Spleen (tissue), 7 donors: ENCODE measurements around the gene SEPHS2.

ENCODE experiments used
- POLR2A ChIP-seq, 3 donors: fragments of 450-650 bp; IDR thresholded peaks; one replicate each; pipeline ENCODE4 v1.5.1; 2017; ENCODE audit warnings: antibody characterized with exemption in 3 of 3, mild to moderate bottlenecking in 1 of 3
- POLR2AphosphoS5 ChIP-seq, 3 donors: sonication (generic); formaldehyde crosslinking; IDR thresholded peaks; one replicate each; pipeline ENCODE4 v1.5.1; 2017; ENCODE audit warnings: antibody characterized with exemption in 3 of 3
- TF ChIP-seq, protein P1 (sequence below), 11 experiments: fragments of 200-600 bp in 7 of 11; fragments of 450-650 bp in 4 of 11; sonication (generic) in 4 of 11; IDR thresholded peaks in 8 of 11; conservative IDR thresholded peaks in 3 of 11; 1 replicate in 7 of 11; 2 replicates in 4 of 11; pipeline versions ENCODE4 v1.4.0 to v1.8.0; 2016 to 2021; ENCODE audit warnings: antibody characterized with exemption in 11 of 11, inconsistent platforms in 4 of 11, mild to moderate bottlenecking in 1 of 11
- donor health status: DM: no; HTN: no; CAD: no; lungs with moderate emphysema.
- donor health status: DM: no; HTN: no; CAD: no.
- donor health status: DM: no; HTN: no; CAD: no.

DNA sequence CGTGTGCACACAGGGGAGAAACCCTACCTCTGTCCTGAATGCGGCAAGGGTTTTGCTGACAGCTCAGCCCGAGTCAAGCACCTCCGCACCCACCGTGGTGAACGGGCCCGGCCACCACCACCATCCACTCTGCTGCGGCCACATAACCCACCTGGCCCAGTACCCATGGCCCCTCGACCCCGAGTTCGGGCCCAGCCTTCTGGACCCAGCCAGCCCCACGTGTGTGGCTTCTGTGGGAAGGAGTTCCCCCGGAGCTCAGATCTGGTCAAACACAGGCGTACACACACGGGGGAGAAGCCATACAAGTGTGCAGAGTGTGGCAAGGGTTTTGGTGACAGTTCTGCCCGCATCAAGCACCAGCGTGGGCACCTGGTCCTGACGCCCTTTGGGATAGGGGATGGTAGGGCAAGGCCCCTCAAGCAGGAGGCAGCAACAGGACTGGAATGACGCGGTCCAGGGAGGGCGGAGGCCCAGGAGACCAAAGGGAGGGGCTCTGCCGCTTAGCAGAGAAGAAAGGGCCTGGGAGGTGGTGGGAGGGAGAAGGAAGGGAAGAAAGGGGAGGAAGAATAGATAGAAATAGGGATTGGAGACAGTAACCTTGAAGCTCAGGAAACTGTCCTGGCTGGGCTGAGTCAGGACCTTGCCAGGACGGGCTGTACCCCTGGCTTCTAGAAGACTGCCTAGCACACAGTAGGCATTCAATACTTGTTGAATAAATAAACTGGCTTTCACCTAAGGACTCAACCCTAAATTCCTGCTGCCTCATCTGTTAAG, 46.8 kb downstream of the SEPHS2 start:
- TF ChIP-seq POLR2A (IDR thresholded peaks at IDR 0.05) (no peak), POLR2AphosphoS5 (IDR thresholded peaks at IDR 0.05) (no peak)
- TF ChIP-seq, protein P1, sequence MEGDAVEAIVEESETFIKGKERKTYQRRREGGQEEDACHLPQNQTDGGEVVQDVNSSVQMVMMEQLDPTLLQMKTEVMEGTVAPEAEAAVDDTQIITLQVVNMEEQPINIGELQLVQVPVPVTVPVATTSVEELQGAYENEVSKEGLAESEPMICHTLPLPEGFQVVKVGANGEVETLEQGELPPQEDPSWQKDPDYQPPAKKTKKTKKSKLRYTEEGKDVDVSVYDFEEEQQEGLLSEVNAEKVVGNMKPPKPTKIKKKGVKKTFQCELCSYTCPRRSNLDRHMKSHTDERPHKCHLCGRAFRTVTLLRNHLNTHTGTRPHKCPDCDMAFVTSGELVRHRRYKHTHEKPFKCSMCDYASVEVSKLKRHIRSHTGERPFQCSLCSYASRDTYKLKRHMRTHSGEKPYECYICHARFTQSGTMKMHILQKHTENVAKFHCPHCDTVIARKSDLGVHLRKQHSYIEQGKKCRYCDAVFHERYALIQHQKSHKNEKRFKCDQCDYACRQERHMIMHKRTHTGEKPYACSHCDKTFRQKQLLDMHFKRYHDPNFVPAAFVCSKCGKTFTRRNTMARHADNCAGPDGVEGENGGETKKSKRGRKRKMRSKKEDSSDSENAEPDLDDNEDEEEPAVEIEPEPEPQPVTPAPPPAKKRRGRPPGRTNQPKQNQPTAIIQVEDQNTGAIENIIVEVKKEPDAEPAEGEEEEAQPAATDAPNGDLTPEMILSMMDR (IDR thresholded peaks at IDR 0.05 in 8 of 11, conservative IDR thresholded peaks at IDR 0.05 in 3 of 11), result no peak
